ENCODE results near the gene NDST1.

Gene NDST1

DNA sequence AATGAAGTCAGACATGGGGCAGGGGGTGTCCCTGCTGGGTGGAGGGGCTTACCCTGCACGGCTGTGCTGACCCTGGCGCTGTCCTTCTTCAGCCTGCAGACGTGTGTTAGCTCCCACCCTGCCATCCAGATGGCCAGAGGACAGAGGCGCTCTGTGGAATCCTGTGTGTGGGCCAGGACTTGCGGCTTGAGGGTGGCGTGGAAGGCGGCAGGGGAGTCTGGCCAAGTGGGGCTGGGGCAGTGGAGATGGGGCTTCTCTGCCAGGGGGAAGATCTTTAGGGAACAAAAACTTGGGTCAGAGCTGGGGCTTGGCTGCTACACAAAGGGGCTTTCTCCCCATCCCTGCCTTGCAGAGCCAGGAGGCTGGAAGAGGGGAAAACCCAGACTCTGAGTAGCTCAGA is 86.1 kb downstream of the NDST1 start:
- Histone ChIP-seq H3K4me3 (ENCODE audit: low read length in 2 of 2) (no peak overlapping the region), H3K27ac (ENCODE audit: low read depth in 2 of 2, low read length in 2 of 2) (no peak overlapping the region), H3K4me1 (ENCODE audit: control insufficient read depth in 2 of 2, insufficient read depth in 2 of 2, low read length in 2 of 2) (peaks cover 34 to 35% of the 10 kb centered on the region in 2 donors), H3K36me3 (ENCODE audit: control insufficient read depth in 2 of 2, insufficient read depth in 2 of 2, low read length in 2 of 2) (peaks cover 0 to 6% of the 10 kb centered on the region in 2 donors), H3K9me3 (ENCODE audit: control insufficient read depth in 2 of 2, low read length in 2 of 2) (no peaks in the 10 kb centered on the region), H3K27me3 (ENCODE audit: control insufficient read depth in 2 of 2, insufficient read depth in 2 of 2, low read length in 2 of 2) (no peaks in the 10 kb centered on the region), H3K9ac (ENCODE audit: low read depth in 1 of 2, low read length in 2 of 2) (no peak overlapping the region)

DNA sequence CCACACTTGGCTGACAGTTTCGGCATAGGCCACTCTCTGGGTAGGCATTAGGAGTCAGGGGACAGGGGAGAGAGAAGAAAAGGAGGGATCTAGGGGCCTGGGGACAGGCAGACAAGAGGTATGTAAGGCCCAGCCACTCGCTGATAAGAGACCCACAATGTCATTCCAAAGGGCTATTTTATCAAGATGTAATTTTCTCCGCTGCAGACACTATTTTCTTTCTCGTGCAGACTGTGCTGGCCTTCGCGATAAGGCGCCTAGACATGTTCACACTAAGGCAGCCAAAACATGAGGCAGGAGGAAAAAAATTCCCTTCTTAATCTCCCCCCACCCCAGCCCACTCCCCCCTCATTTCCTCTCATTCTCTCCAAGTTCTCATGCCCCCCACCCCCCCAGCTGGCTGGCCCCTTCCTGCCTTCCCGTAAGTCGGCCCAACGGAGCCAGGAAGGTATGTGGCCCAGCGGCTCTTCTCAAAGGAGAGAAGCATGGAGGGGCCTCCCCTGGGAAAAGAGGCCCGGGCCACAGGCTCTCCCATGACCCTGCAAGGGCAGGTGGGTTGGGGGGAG is 87.6 kb downstream of the NDST1 start:
- H3K36me3 ChIP-seq (ENCODE audit: control insufficient read depth in 2 of 2, insufficient read depth in 2 of 2, low read length in 2 of 2) = peaks cover 0 to 6% of the 10 kb centered on the region in 2 donors
- no peak overlapping the region for H3K9ac ChIP-seq (ENCODE audit: low read depth in 1 of 2, low read length in 2 of 2)
- H3K4me3 ChIP-seq (ENCODE audit: low read length in 2 of 2) = no peak overlapping the region
- no peaks in the 10 kb centered on the region for H3K9me3 ChIP-seq (ENCODE audit: control insufficient read depth in 2 of 2, low read length in 2 of 2)
- peaks cover 30% of the 10 kb centered on the region in 2 donors for H3K4me1 ChIP-seq (ENCODE audit: control insufficient read depth in 2 of 2, insufficient read depth in 2 of 2, low read length in 2 of 2)
- no peak overlapping the region for H3K27ac ChIP-seq (ENCODE audit: low read depth in 2 of 2, low read length in 2 of 2)
- no peaks in the 10 kb centered on the region for H3K27me3 ChIP-seq (ENCODE audit: control insufficient read depth in 2 of 2, insufficient read depth in 2 of 2, low read length in 2 of 2)

DNA sequence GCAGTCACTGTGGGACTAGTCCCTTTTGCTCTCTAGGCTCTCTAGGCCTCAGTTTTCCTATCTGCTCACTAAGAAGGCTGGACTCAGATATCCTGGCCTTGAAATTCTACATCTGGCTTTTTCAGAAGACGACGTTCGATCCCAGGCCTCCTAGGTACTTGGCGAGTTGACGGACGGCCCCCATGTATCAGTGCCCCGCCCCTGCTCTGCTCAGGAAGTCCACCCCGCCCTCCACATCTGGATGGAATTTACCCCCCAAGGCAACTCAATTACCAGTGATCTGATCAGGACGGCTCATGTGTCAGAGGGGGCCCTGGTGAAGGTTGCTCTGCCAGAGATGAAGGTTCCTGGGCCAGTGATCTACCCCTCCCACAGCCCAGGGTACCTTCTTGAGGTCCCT is 88.4 kb downstream of the NDST1 start:
- no peak overlapping the region for H3K27ac ChIP-seq (ENCODE audit: low read depth in 2 of 2, low read length in 2 of 2)
- no peak overlapping the region for H3K9ac ChIP-seq (ENCODE audit: low read depth in 1 of 2, low read length in 2 of 2)
- H3K9me3 ChIP-seq (ENCODE audit: control insufficient read depth in 2 of 2, low read length in 2 of 2) = no peaks in the 10 kb centered on the region
- peaks cover 0 to 6% of the 10 kb centered on the region in 2 donors for H3K36me3 ChIP-seq (ENCODE audit: control insufficient read depth in 2 of 2, insufficient read depth in 2 of 2, low read length in 2 of 2)
- no peak overlapping the region for H3K4me3 ChIP-seq (ENCODE audit: low read length in 2 of 2)
- H3K27me3 ChIP-seq (ENCODE audit: control insufficient read depth in 2 of 2, insufficient read depth in 2 of 2, low read length in 2 of 2) = no peaks in the 10 kb centered on the region
- peaks cover 22 to 23% of the 10 kb centered on the region in 2 donors for H3K4me1 ChIP-seq (ENCODE audit: control insufficient read depth in 2 of 2, insufficient read depth in 2 of 2, low read length in 2 of 2)

DNA sequence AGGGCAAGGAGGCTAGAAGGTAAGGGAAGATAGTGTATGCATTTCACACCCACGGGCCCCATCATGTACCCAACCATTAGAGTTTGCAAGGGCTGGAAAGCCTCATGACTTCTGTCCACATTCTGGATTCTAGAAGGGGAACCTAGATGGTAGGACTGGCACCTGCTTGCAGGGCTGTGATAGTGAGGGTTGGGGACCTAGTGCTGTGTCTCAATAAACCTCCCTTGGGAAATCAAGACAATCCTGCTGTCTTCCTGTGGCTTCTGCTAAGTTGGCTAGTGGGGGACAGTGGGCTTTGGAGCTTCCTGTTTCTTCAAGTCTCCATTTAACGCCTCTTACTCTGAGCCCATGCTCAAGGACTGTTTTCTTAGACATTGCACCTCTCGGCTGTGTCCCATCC is 88.9 kb downstream of the NDST1 start:
- H3K36me3 ChIP-seq (ENCODE audit: control insufficient read depth in 2 of 2, insufficient read depth in 2 of 2, low read length in 2 of 2) = peaks cover 0 to 6% of the 10 kb centered on the region in 2 donors
- no peak overlapping the region for H3K4me3 ChIP-seq (ENCODE audit: low read length in 2 of 2)
- no peak overlapping the region for H3K27ac ChIP-seq (ENCODE audit: low read depth in 2 of 2, low read length in 2 of 2)
- no peaks in the 10 kb centered on the region for H3K9me3 ChIP-seq (ENCODE audit: control insufficient read depth in 2 of 2, low read length in 2 of 2)
- no peaks in the 10 kb centered on the region for H3K27me3 ChIP-seq (ENCODE audit: control insufficient read depth in 2 of 2, insufficient read depth in 2 of 2, low read length in 2 of 2)
- no peak overlapping the region for H3K9ac ChIP-seq (ENCODE audit: low read depth in 1 of 2, low read length in 2 of 2)
- H3K4me1 ChIP-seq (ENCODE audit: control insufficient read depth in 2 of 2, insufficient read depth in 2 of 2, low read length in 2 of 2) = peaks cover 20 to 22% of the 10 kb centered on the region in 2 donors

DNA sequence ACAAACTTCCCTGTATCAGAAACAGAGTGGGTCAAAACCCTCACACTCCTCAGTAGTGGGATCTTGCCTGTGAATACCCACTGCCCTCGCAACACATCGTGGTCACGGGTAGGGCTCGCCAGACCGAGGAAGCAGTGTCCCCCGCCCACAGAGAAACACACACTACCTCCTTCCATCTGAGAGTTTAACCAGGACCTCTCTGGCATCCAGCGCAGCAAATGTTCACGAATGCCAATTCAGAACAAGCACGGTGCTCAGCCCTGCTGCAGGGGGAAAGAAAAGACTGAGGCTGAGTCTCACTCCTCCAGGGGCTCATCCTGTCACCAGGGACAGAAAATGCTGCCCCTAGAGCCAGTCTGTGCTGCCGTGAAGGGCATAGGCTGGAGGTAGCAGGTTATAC is 90.1 kb downstream of the NDST1 start:
- Histone ChIP-seq H3K9ac (ENCODE audit: low read depth in 1 of 2, low read length in 2 of 2) (no peak overlapping the region), H3K4me1 (ENCODE audit: control insufficient read depth in 2 of 2, insufficient read depth in 2 of 2, low read length in 2 of 2) (peaks cover 15 to 22% of the 10 kb centered on the region in 2 donors)

DNA sequence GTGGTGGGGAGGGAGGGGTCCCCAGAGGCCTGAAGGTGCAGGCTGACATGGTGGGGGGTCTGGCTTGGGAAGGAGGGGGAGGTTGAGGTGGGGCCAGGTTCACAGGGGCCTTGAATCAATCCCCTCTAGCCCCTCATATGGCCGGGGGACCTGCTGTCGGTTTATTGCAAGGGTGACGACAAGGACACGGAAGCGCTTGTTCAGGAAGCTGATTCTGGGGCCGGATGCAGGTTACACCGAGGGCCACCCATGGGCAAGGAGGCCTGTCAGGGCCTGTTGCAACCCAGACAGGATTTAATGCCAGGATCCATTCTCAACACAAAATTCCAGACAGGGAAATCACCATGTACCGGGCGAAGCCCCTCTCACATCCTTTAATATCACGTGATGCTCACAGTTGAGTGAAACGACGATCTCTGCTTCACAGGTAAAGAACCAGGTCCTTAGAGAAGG is 90.9 kb downstream of the NDST1 start:
- peaks cover 12 to 14% of the 10 kb centered on the region in 2 donors for H3K4me1 ChIP-seq (ENCODE audit: control insufficient read depth in 2 of 2, insufficient read depth in 2 of 2, low read length in 2 of 2)
- peaks cover 0 to 6% of the 10 kb centered on the region in 2 donors for H3K36me3 ChIP-seq (ENCODE audit: control insufficient read depth in 2 of 2, insufficient read depth in 2 of 2, low read length in 2 of 2)
- H3K27ac ChIP-seq (ENCODE audit: low read depth in 2 of 2, low read length in 2 of 2) = peak overlapping the region in 1 of 2 donors; percentile 9
- no peaks in the 10 kb centered on the region for H3K9me3 ChIP-seq (ENCODE audit: control insufficient read depth in 2 of 2, low read length in 2 of 2)
- H3K27me3 ChIP-seq (ENCODE audit: control insufficient read depth in 2 of 2, insufficient read depth in 2 of 2, low read length in 2 of 2) = no peaks in the 10 kb centered on the region
- no peak overlapping the region for H3K9ac ChIP-seq (ENCODE audit: low read depth in 1 of 2, low read length in 2 of 2)
- H3K4me3 ChIP-seq (ENCODE audit: low read length in 2 of 2) = no peak overlapping the region

More for the DNA sequence above, 90.1 kb downstream of the NDST1 start:
- Histone ChIP-seq H3K36me3 (ENCODE audit: control insufficient read depth in 2 of 2, insufficient read depth in 2 of 2, low read length in 2 of 2) (peaks cover 0 to 6% of the 10 kb centered on the region in 2 donors), H3K9me3 (ENCODE audit: control insufficient read depth in 2 of 2, low read length in 2 of 2) (no peaks in the 10 kb centered on the region), H3K4me3 (ENCODE audit: low read length in 2 of 2) (no peak overlapping the region), H3K27ac (ENCODE audit: low read depth in 2 of 2, low read length in 2 of 2) (no peak overlapping the region), H3K27me3 (ENCODE audit: control insufficient read depth in 2 of 2, insufficient read depth in 2 of 2, low read length in 2 of 2) (no peaks in the 10 kb centered on the region)

DNA sequence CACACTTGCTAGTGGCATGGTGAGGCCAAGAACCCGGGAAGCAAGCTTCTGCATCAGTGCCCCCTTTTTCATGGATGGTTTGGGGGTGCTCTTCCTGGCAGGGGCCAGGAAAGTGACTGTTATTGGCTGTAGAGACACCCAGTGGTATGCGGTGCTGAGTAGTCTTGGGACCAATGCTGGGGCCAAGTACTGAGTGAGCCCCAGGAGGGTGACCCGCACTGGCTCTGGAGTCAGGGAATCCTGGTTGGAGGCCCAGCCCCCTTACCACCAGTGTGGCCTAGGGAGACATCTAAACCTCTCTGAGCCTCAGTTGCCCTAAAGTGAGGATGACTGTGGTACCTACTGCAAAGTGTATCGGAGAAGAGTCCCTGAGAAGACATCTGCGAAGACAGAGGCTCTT is 91.3 kb downstream of the NDST1 start:
- no peak overlapping the region for H3K9ac ChIP-seq (ENCODE audit: low read depth in 1 of 2, low read length in 2 of 2)
- H3K4me3 ChIP-seq (ENCODE audit: low read length in 2 of 2) = no peak overlapping the region
- no peak overlapping the region for H3K27ac ChIP-seq (ENCODE audit: low read depth in 2 of 2, low read length in 2 of 2)
- no peaks in the 10 kb centered on the region for H3K9me3 ChIP-seq (ENCODE audit: control insufficient read depth in 2 of 2, low read length in 2 of 2)
- peaks cover 9 to 10% of the 10 kb centered on the region in 2 donors for H3K4me1 ChIP-seq (ENCODE audit: control insufficient read depth in 2 of 2, insufficient read depth in 2 of 2, low read length in 2 of 2)
- H3K27me3 ChIP-seq (ENCODE audit: control insufficient read depth in 2 of 2, insufficient read depth in 2 of 2, low read length in 2 of 2) = no peaks in the 10 kb centered on the region
- H3K36me3 ChIP-seq (ENCODE audit: control insufficient read depth in 2 of 2, insufficient read depth in 2 of 2, low read length in 2 of 2) = peaks cover 0 to 6% of the 10 kb centered on the region in 2 donors

DNA sequence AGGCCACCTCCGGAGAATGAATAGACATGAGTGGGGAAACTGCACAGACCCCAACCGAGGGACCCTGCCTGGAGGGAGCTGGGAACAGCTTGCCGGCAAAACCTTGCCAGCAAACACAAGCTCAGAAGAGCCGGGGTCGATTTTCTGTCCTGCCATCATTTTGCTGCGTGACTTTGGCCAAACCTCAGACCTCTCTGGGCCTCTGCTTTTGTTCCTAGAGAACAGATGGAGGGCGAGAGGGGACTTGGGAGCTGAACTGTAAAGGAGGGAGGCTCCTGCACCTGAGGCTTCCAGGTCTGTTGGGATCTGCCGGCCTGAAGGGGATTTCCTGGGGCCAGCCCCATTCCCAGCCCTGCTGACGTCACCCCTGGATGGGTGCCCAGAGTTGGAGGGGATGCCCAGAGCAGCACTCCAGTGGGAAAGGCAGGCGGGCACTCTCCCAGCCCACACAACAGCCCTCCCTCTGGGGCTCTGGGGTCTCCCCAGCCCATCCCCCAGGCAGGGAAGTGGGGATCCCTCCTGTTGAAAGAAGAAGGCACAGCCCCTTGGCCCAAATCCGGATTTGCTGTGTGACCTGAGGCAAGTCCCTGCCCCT is 92.1 kb downstream of the NDST1 start:
- H3K27me3 ChIP-seq (ENCODE audit: control insufficient read depth in 2 of 2, insufficient read depth in 2 of 2, low read length in 2 of 2) = no peaks in the 10 kb centered on the region
- no peak overlapping the region for H3K4me3 ChIP-seq (ENCODE audit: low read length in 2 of 2)
- H3K27ac ChIP-seq (ENCODE audit: low read depth in 2 of 2, low read length in 2 of 2) = peak overlapping the region in 1 of 2 donors; percentile 32
- H3K36me3 ChIP-seq (ENCODE audit: control insufficient read depth in 2 of 2, insufficient read depth in 2 of 2, low read length in 2 of 2) = peaks cover 0 to 6% of the 10 kb centered on the region in 2 donors
- H3K9me3 ChIP-seq (ENCODE audit: control insufficient read depth in 2 of 2, low read length in 2 of 2) = no peaks in the 10 kb centered on the region
- H3K9ac ChIP-seq (ENCODE audit: low read depth in 1 of 2, low read length in 2 of 2) = no peak overlapping the region
- H3K4me1 ChIP-seq (ENCODE audit: control insufficient read depth in 2 of 2, insufficient read depth in 2 of 2, low read length in 2 of 2) = peaks cover 9 to 10% of the 10 kb centered on the region in 2 donors

DNA sequence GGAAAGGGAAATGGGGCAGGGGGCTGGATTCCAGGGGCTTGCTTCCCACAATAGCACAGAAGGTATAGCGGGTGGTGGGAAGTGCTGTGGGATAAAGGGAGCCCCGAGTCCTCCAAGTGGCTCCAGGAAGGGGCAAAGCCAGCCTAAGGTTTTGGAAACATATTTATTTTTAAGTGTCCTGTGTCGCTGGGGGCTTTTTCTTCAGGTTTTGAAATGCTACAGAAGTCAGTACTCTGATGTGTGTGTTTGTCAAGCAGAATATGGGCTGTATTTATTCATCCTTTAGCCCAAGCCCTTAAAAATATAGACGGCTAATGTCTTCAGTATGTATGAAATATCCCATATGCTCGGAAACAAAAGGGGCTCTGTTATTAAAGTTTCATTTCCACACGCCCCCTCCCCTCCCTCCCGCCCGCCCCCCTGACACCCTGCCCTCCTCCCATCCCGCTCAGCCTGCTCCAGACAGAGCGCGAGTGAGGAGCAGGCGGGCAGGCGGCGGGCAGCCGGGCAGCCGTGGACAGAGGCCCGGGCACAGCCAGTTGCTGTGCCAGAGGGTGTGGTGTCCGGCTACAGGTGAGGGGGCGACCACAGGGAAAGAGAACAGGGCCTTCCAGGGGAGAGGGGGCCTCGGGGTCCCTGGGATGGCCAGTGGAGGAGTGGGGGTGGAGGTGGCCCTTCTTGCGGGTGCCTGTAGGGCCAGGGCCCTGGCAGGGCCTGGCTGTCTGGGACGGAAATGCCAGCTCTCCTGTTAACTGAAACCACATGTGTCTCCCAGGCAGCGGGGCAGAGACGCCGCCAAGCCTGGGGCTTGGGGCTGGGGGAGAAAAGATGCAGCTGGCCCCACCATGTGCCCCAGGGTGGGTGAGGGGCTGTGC is 92.9 kb downstream of the NDST1 start:
- no peaks in the 10 kb centered on the region for H3K27me3 ChIP-seq (ENCODE audit: control insufficient read depth in 2 of 2, insufficient read depth in 2 of 2, low read length in 2 of 2)
- no peaks in the 10 kb centered on the region for H3K9me3 ChIP-seq (ENCODE audit: control insufficient read depth in 2 of 2, low read length in 2 of 2)
- H3K4me3 ChIP-seq (ENCODE audit: low read length in 2 of 2) = no peak overlapping the region
- peak overlapping the region in 1 of 2 donors; percentile 32 for H3K27ac ChIP-seq (ENCODE audit: low read depth in 2 of 2, low read length in 2 of 2)
- no peak overlapping the region for H3K9ac ChIP-seq (ENCODE audit: low read depth in 1 of 2, low read length in 2 of 2)
- peaks cover 0 to 3% of the 10 kb centered on the region in 2 donors for H3K36me3 ChIP-seq (ENCODE audit: control insufficient read depth in 2 of 2, insufficient read depth in 2 of 2, low read length in 2 of 2)
- peaks cover 9 to 10% of the 10 kb centered on the region in 2 donors for H3K4me1 ChIP-seq (ENCODE audit: control insufficient read depth in 2 of 2, insufficient read depth in 2 of 2, low read length in 2 of 2)
